ENCODE results near the gene HOXD10.
A peak's percentile ranks its signal among the peaks of the same experiment; 100 is the strongest.

The HOXD10 gene

GRCh38 chr2:176106581-176107539 lies 9.7 kb upstream of the HOXD10 start, which contains the start of gene HOXD11:
Gene HOXD11 (plus strand): TSS chr2:176107280. CDS start chr2:176107356, 76 bp downstream.
- H3K4me1 ChIP-seq (ENCODE audit: control insufficient read depth, insufficient read depth, low read depth, low read length): peaks cover 22% of the 10 kb centered on the region
- H2AK5ac ChIP-seq (ENCODE audit: low read length, severe bottlenecking): no peak within 1 kb of the TSS
- no peak within 1 kb of the TSS for H4K8ac ChIP-seq (ENCODE audit: low read length)
- H3K4ac ChIP-seq (ENCODE audit: low read depth in 1 of 2, low read length in 2 of 2): no peak within 1 kb of the TSS
- no peaks in the 10 kb centered on the region for H3K79me1 ChIP-seq (replicated peaks; ENCODE audit: low read length, poor library complexity, severe bottlenecking)
- no peak within 1 kb of the TSS for H3K18ac ChIP-seq (ENCODE audit: low read depth in 1 of 2, low read length in 2 of 2)
- no peak within 1 kb of the TSS for H2BK5ac ChIP-seq (ENCODE audit: low read depth, low read length, poor library complexity, severe bottlenecking)
- no peak within 1 kb of the TSS for H2AFZ ChIP-seq (ENCODE audit: low read depth, low read length)
- WGBS: 1% methylated on average over 44 of the region's 85 CpGs
- no peak for DNase-seq
- H3K4me3 ChIP-seq (ENCODE audit: insufficient read depth in 1 of 2, low read depth in 1 of 2, low read length in 2 of 2): peak within 1 kb of the TSS; percentile 27 to 69
- H3K36me3 ChIP-seq (ENCODE audit: control insufficient read depth in 1 of 2, insufficient read depth in 2 of 2, low read depth in 1 of 2, low read length in 2 of 2): no peaks in the 10 kb centered on the region
- H2BK12ac ChIP-seq (ENCODE audit: low read length in 2 of 2): no peak within 1 kb of the TSS
- no peak within 1 kb of the TSS for H3K9ac ChIP-seq (ENCODE audit: low read length)
- H3K9me3 ChIP-seq (ENCODE audit: control insufficient read depth, low read length): no peaks in the 10 kb centered on the region
- peaks cover 90 to 93% of the 10 kb centered on the region in 2 experiments for H3K27me3 ChIP-seq (ENCODE audit: control insufficient read depth in 1 of 2, insufficient read depth in 1 of 2, low read length in 2 of 2)
- no peak within 1 kb of the TSS for H3K23ac ChIP-seq (ENCODE audit: low read length in 2 of 2)
- H3K27ac ChIP-seq (ENCODE audit: low read length, poor library complexity, severe bottlenecking): no peak within 1 kb of the TSS
- H3K14ac ChIP-seq (ENCODE audit: low read length in 2 of 2): no peak within 1 kb of the TSS
- H2BK15ac ChIP-seq (ENCODE audit: low read depth, poor library complexity, severe bottlenecking): no peak within 1 kb of the TSS
- H4K91ac ChIP-seq (ENCODE audit: low read length): no peak within 1 kb of the TSS
- no peak within 1 kb of the TSS for H2BK120ac ChIP-seq (ENCODE audit: low read depth, low read length)
- peak within 1 kb of the TSS; percentile 5 for H3K4me2 ChIP-seq (ENCODE audit: low read length, poor library complexity, severe bottlenecking)

GRCh38 chr2:176107731-176108181 lies 8.8 kb upstream of the HOXD10 start:
- Histone ChIP-seq H2BK120ac (ENCODE audit: low read depth, low read length) (no peak overlapping the region), H3K4me2 (ENCODE audit: low read length, poor library complexity, severe bottlenecking) (no peak overlapping the region), H3K23ac (ENCODE audit: low read length in 2 of 2) (no peak overlapping the region), H3K36me3 (ENCODE audit: control insufficient read depth in 1 of 2, insufficient read depth in 2 of 2, low read depth in 1 of 2, low read length in 2 of 2) (no peaks in the 10 kb centered on the region), H4K91ac (ENCODE audit: low read length) (no peak overlapping the region), H3K9ac (ENCODE audit: low read length) (no peak overlapping the region), H3K4me1 (ENCODE audit: control insufficient read depth, insufficient read depth, low read depth, low read length) (peaks cover 22% of the 10 kb centered on the region), H2AFZ (ENCODE audit: low read depth, low read length) (no peak overlapping the region), H2AK5ac (ENCODE audit: low read length, severe bottlenecking) (no peak overlapping the region), H2BK15ac (ENCODE audit: low read depth, poor library complexity, severe bottlenecking) (no peak overlapping the region), H2BK5ac (ENCODE audit: low read depth, low read length, poor library complexity, severe bottlenecking) (no peak overlapping the region), H4K8ac (ENCODE audit: low read length) (no peak overlapping the region), H3K4ac (ENCODE audit: low read depth in 1 of 2, low read length in 2 of 2) (no peak overlapping the region), H2BK12ac (ENCODE audit: low read length in 2 of 2) (no peak overlapping the region), H3K9me3 (ENCODE audit: control insufficient read depth, low read length) (no peaks in the 10 kb centered on the region), H3K14ac (ENCODE audit: low read length in 2 of 2) (no peak overlapping the region), H3K27ac (ENCODE audit: low read length, poor library complexity, severe bottlenecking) (no peak overlapping the region), H3K4me3 (ENCODE audit: insufficient read depth in 1 of 2, low read depth in 1 of 2, low read length in 2 of 2) (peak overlapping the region in 1 of 2 experiments; percentile 27), H3K27me3 (ENCODE audit: control insufficient read depth in 1 of 2, insufficient read depth in 1 of 2, low read length in 2 of 2) (peaks cover 90 to 93% of the 10 kb centered on the region in 2 experiments), H3K79me1 (replicated peaks; ENCODE audit: low read length, poor library complexity, severe bottlenecking) (no peaks in the 10 kb centered on the region), H3K18ac (ENCODE audit: low read depth in 1 of 2, low read length in 2 of 2) (no peak overlapping the region)
- no peak for DNase-seq
- under 1% methylated on average over 25 of the region's 59 CpGs for WGBS

GRCh38 chr2:176109192-176109901 lies 7.2 kb upstream of the HOXD10 start:
- Histone ChIP-seq H2BK12ac (ENCODE audit: low read length in 2 of 2) (no peak overlapping the region), H3K4me2 (ENCODE audit: low read length, poor library complexity, severe bottlenecking) (no peak overlapping the region), H3K18ac (ENCODE audit: low read depth in 1 of 2, low read length in 2 of 2) (no peak overlapping the region), H2BK15ac (ENCODE audit: low read depth, poor library complexity, severe bottlenecking) (no peak overlapping the region), H2BK120ac (ENCODE audit: low read depth, low read length) (no peak overlapping the region), H4K91ac (ENCODE audit: low read length) (no peak overlapping the region), H3K9ac (ENCODE audit: low read length) (no peak overlapping the region), H2AFZ (ENCODE audit: low read depth, low read length) (no peak overlapping the region), H2BK5ac (ENCODE audit: low read depth, low read length, poor library complexity, severe bottlenecking) (no peak overlapping the region), H4K8ac (ENCODE audit: low read length) (no peak overlapping the region), H2AK5ac (ENCODE audit: low read length, severe bottlenecking) (no peak overlapping the region), H3K36me3 (ENCODE audit: control insufficient read depth in 1 of 2, insufficient read depth in 2 of 2, low read depth in 1 of 2, low read length in 2 of 2) (no peaks in the 10 kb centered on the region), H3K14ac (ENCODE audit: low read length in 2 of 2) (no peak overlapping the region), H3K4me3 (ENCODE audit: insufficient read depth in 1 of 2, low read depth in 1 of 2, low read length in 2 of 2) (peak overlapping the region in 1 of 2 experiments; percentile 32), H3K23ac (ENCODE audit: low read length in 2 of 2) (no peak overlapping the region), H3K9me3 (ENCODE audit: control insufficient read depth, low read length) (no peaks in the 10 kb centered on the region), H3K27me3 (ENCODE audit: control insufficient read depth in 1 of 2, insufficient read depth in 1 of 2, low read length in 2 of 2) (peaks cover 90 to 93% of the 10 kb centered on the region in 2 experiments), H3K4ac (ENCODE audit: low read depth in 1 of 2, low read length in 2 of 2) (no peak overlapping the region), H3K27ac (ENCODE audit: low read length, poor library complexity, severe bottlenecking) (no peak overlapping the region), H3K4me1 (ENCODE audit: control insufficient read depth, insufficient read depth, low read depth, low read length) (peaks cover 23% of the 10 kb centered on the region), H3K79me1 (replicated peaks; ENCODE audit: low read length, poor library complexity, severe bottlenecking) (no peaks in the 10 kb centered on the region)
- no peak for DNase-seq
- 10% methylated on average over 24 of the region's 26 CpGs for WGBS

DNA sequence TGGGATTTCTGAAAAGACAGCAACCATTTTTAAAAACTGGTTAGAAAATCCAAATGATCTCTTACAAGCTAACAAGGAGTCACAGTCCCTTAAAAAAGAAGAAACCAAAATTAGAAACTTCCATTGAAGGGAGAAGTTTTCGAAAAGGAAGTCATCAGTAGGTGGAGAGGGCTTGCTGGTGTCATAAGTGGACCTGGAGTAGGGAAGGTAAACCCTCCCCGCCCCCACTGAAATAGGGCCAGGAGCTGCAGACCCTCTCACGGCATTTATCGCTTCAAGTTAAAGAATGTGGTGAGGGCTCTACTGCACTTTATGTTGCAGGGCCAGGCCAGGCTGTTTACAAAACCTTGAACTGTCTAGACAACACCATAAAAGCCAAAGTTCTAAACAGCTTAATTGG lies 6.6 kb upstream of the HOXD10 start:
- Histone ChIP-seq H2AK5ac (ENCODE audit: low read length, severe bottlenecking) (no peak overlapping the region), H2BK5ac (ENCODE audit: low read depth, low read length, poor library complexity, severe bottlenecking) (no peak overlapping the region), H3K4me3 (ENCODE audit: insufficient read depth in 1 of 2, low read depth in 1 of 2, low read length in 2 of 2) (no peak overlapping the region), H3K79me1 (replicated peaks; ENCODE audit: low read length, poor library complexity, severe bottlenecking) (no peaks in the 10 kb centered on the region), H3K4me1 (ENCODE audit: control insufficient read depth, insufficient read depth, low read depth, low read length) (peaks cover 17% of the 10 kb centered on the region), H2BK12ac (ENCODE audit: low read length in 2 of 2) (no peak overlapping the region), H4K91ac (ENCODE audit: low read length) (no peak overlapping the region), H3K18ac (ENCODE audit: low read depth in 1 of 2, low read length in 2 of 2) (no peak overlapping the region), H2AFZ (ENCODE audit: low read depth, low read length) (no peak overlapping the region), H3K27ac (ENCODE audit: low read length, poor library complexity, severe bottlenecking) (no peak overlapping the region), H2BK15ac (ENCODE audit: low read depth, poor library complexity, severe bottlenecking) (no peak overlapping the region), H3K4ac (ENCODE audit: low read depth in 1 of 2, low read length in 2 of 2) (no peak overlapping the region), H3K14ac (ENCODE audit: low read length in 2 of 2) (no peak overlapping the region), H3K9ac (ENCODE audit: low read length) (no peak overlapping the region), H3K27me3 (ENCODE audit: control insufficient read depth in 1 of 2, insufficient read depth in 1 of 2, low read length in 2 of 2) (peaks cover 90 to 93% of the 10 kb centered on the region in 2 experiments), H2BK120ac (ENCODE audit: low read depth, low read length) (no peak overlapping the region), H3K23ac (ENCODE audit: low read length in 2 of 2) (no peak overlapping the region), H3K36me3 (ENCODE audit: control insufficient read depth in 1 of 2, insufficient read depth in 2 of 2, low read depth in 1 of 2, low read length in 2 of 2) (no peaks in the 10 kb centered on the region), H3K9me3 (ENCODE audit: control insufficient read depth, low read length) (no peaks in the 10 kb centered on the region), H3K4me2 (ENCODE audit: low read length, poor library complexity, severe bottlenecking) (no peak overlapping the region), H4K8ac (ENCODE audit: low read length) (no peak overlapping the region)
- no peak for DNase-seq
- WGBS: 63% methylated on average over 1 of the region's 4 CpGs

Data from mesenchymal stem cell (in vitro differentiated cells and primary cell).